ENCODE measurements around the gene TCEA2. TPM values are rescaled to one million over a fixed set of nuclear protein-coding genes. Genes with fewer than 3 reads are reported as not detected.
A peak's percentile ranks its signal among the peaks of the same experiment; 100 is the strongest.

Gene TCEA2
- total and polyA plus RNA-seq, 9 of the 15 experiments (the other 6 are each of a cell fraction or from before 2014, with no cell fraction given), result 1.4 to 28.7 (median 5.4) TPM

GRCh38 chr20:64103871-64104666 is 41.1 kb downstream of the TCEA2 start:
- no peaks in the 10 kb centered on the region for H3K36me3 ChIP-seq (ENCODE audit: control insufficient read depth, insufficient read depth, low read length)
- WGBS (ENCODE audit: insufficient coverage, low coverage, missing lambda C conversion rate), result 2% methylated on average over 19 of the region's 20 CpGs
- peaks cover 0 to 51% of the 10 kb centered on the region in 2 experiments; a peak in 4 of 5 replicates for H3K4me1 ChIP-seq (replicated peaks in 1 of 2; ENCODE audit: control insufficient read depth in 2 of 2, insufficient read depth in 2 of 2, low read length in 2 of 2)
- POLR2A ChIA-PET, result no interaction called here
- CTCF ChIA-PET (ENCODE audit: low intra/inter-chr PET ratio), result no interaction called here
- H3K4me2 ChIP-seq (ENCODE audit: insufficient read depth, low read length), result no peak overlapping the region
- no peak overlapping the region for H3K27ac ChIP-seq (ENCODE audit: extremely low read depth, low read depth, low read length)
- no peak for TF ChIP-seq ZNF224 (CRISPR knock-in tag; IDR thresholded peaks at IDR 0.05)
- TF ChIP-seq ZBTB5 (IDR thresholded peaks at IDR 0.05), result no peak
- TF ChIP-seq MEIS2 (IDR thresholded peaks at IDR 0.05; ENCODE audit: partially characterized antibody), result peak; percentile 10
- H3K9ac ChIP-seq (ENCODE audit: insufficient read depth in 1 of 2, low read depth in 2 of 2, low read length in 2 of 2), result no peak overlapping the region
- no peak overlapping the region for H2AFZ ChIP-seq (ENCODE audit: low read depth, low read length)
- BruUV-seq (replicated peaks), result no TSS peak
- DNase-seq (ENCODE audit: extremely low read depth in 1 of 4, low spot score in 3 of 4) (no peak), ATAC-seq (no peak), FAIRE-seq (no peak)
- H4K20me1 ChIP-seq (replicated peaks; ENCODE audit: control insufficient read depth, insufficient read depth, low read length), result peaks cover 16% of the 10 kb centered on the region
- no peaks in the 10 kb centered on the region for H3K9me3 ChIP-seq (replicated peaks; ENCODE audit: control insufficient read depth, insufficient read depth, low read depth, low read length)
- H3K79me2 ChIP-seq (ENCODE audit: control insufficient read depth, insufficient read depth, low read length), result no peaks in the 10 kb centered on the region
- peaks cover 46 to 86% of the 10 kb centered on the region in 2 experiments for H3K27me3 ChIP-seq (ENCODE audit: control insufficient read depth in 2 of 2, insufficient read depth in 2 of 2, low read length in 2 of 2)
- H3K9me1 ChIP-seq (ENCODE audit: control insufficient read depth, insufficient read depth, low read length), result peaks cover 2% of the 10 kb centered on the region
- in situ Hi-C loops (cut with MboI), result no loop called here
- no peak overlapping the region for H3K4me3 ChIP-seq
- intact Hi-C loops (cut with micrococcal nuclease), result no loop called here
